ENCODE results near the gene ARMC3.

DNA sequence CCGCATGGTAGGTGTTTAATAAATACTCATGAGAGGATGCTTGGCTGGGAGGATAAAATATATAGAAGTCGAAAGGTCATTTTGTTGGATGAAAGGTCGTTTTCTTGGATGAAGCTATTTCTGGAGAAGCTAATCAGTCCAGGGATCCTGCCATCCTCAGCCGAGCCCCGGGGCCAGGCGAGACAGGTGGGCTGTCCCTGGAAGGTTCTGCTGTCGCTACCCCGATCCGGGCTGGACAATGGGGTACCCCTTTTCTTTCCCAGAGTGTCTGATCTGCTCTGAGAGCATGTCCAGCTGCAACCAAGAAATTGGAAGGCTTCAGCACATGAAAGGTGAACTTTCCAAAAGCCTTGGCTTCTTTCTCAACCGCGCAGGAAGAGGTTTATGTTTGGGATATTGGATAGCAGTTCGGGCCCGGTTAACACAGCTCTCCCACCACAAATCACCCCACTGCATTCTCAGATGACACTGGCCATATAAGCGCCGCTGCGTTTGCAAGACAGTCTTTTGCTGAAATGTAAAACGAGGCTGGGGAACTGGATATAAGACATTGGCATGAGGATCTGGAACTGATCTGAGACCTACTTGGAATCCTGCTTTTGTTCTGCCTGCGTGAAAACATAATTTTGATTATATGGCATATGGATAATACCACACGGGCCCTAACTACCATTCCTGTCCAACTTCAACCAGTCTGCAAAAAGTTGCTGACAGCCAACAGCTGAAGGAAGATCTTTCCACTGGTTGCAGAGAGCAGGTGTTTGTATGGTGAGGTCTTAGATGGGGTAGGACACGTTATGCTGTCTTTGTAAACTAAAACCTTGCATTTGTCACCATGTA lies 136.3 kb downstream of the ARMC3 start:
- TF ChIP-seq MAFK (IDR thresholded peaks at IDR 0.05; ENCODE audit: partially characterized antibody) (no peak), RAD21 (conservative IDR thresholded peaks at IDR 0.05 in 1 of 2, IDR thresholded peaks at IDR 0.05 in 1 of 2) (no peak), HOXB13 (CRISPR knock-in tag; IDR thresholded peaks at IDR 0.05; ENCODE audit: low read depth) (no peak), JUN (IDR thresholded peaks at IDR 0.05) (no peak), POLR2A (IDR thresholded peaks at IDR 0.05; ENCODE audit: low read length) (no peak), SREBF2 (IDR thresholded peaks at IDR 0.05) (no peak)
- TF ChIP-seq, protein P1, sequence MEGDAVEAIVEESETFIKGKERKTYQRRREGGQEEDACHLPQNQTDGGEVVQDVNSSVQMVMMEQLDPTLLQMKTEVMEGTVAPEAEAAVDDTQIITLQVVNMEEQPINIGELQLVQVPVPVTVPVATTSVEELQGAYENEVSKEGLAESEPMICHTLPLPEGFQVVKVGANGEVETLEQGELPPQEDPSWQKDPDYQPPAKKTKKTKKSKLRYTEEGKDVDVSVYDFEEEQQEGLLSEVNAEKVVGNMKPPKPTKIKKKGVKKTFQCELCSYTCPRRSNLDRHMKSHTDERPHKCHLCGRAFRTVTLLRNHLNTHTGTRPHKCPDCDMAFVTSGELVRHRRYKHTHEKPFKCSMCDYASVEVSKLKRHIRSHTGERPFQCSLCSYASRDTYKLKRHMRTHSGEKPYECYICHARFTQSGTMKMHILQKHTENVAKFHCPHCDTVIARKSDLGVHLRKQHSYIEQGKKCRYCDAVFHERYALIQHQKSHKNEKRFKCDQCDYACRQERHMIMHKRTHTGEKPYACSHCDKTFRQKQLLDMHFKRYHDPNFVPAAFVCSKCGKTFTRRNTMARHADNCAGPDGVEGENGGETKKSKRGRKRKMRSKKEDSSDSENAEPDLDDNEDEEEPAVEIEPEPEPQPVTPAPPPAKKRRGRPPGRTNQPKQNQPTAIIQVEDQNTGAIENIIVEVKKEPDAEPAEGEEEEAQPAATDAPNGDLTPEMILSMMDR (IDR thresholded peaks at IDR 0.05): no peak
